IPS DF 6.9 (cell line): ENCODE data around the gene SLC35A2.
"Not testable (repeated sequence)": the region's sequence is repeated elsewhere in the genome, so short reads cannot be mapped to it uniquely, and the experiment has no call there.

Experiments
- DNase-seq: peaks from one replicate; pipeline ENCODE4 v3.0.0-alpha.2; 2013; ENCODE audit warnings: low read depth, low spot score
- H3K27ac ChIP-seq: one replicate; pipeline ENCODE4 v1.5.1; 2013; ENCODE audit warnings: low read length, control low read depth
- H3K27me3 ChIP-seq: 2 replicates; pipeline ENCODE4 v1.6.1; 2013; ENCODE audit warnings: mild to moderate bottlenecking, low read length; ENCODE audit not compliant: control insufficient read depth, insufficient read depth
- H3K36me3 ChIP-seq: 2 replicates; pipeline ENCODE4 v1.6.1; 2013; ENCODE audit warnings: low read length; ENCODE audit not compliant: control insufficient read depth, insufficient read depth
- H3K4me1 ChIP-seq: 2 replicates; pipeline ENCODE4 v1.6.1; 2013; ENCODE audit warnings: low read length; ENCODE audit not compliant: control insufficient read depth, insufficient read depth
- H3K4me3 ChIP-seq: 2 replicates; pipeline ENCODE4 v1.5.1; 2013; ENCODE audit warnings: mild to moderate bottlenecking, low read length
- H3K9me3 ChIP-seq: 2 replicates; pipeline ENCODE4 v1.6.1; 2013; ENCODE audit warnings: low read length, inconsistent platforms; ENCODE audit not compliant: control insufficient read depth, insufficient read depth
- WGBS: extraction: QIAGEN DNeasy Blood & Tissue Kit; methylation state at CpG from one replicate; pipeline ENCODE4 v1.1.7; 2013; ENCODE audit warnings: mixed read lengths, missing lambda C conversion rate; ENCODE audit not compliant: insufficient read length, insufficient coverage; 5-methylcytosine and 5-hydroxymethylcytosine counted together

The SLC35A2 gene

GRCh38 chrX:48891402-48892288 lies 19.8 kb downstream of the SLC35A2 start:
- Histone ChIP-seq H3K9me3 (no peaks in the 10 kb centered on the region), H3K36me3 (no peaks in the 10 kb centered on the region), H3K4me1 (no peaks in the 10 kb centered on the region; the same call in 1 of the 2 replicates), H3K27me3 (no peaks in the 10 kb centered on the region), H3K27ac (no peak overlapping the region), H3K4me3 (peak overlapping the region; percentile 66; the same call in 1 of the 2 replicates)
- DNase-seq, result no peak
- no CpG with 5 or more reads among the region's 68 CpGs for WGBS

GRCh38 chrX:48890934-48891401 lies 20.5 kb downstream of the SLC35A2 start:
- DNase-seq, result no peak
- H3K27me3 ChIP-seq, result no peaks in the 10 kb centered on the region
- no CpG with 5 or more reads among the region's 35 CpGs for WGBS
- H3K9me3 ChIP-seq, result no peaks in the 10 kb centered on the region
- H3K27ac ChIP-seq, result no peak overlapping the region
- no peaks in the 10 kb centered on the region for H3K36me3 ChIP-seq
- peak overlapping the region; percentile 66; the same call in 1 of the 2 replicates for H3K4me3 ChIP-seq
- no peaks in the 10 kb centered on the region; the same call in 1 of the 2 replicates for H3K4me1 ChIP-seq

GRCh38 chrX:48890296-48890925 lies 21.0 kb downstream of the SLC35A2 start:
- Histone ChIP-seq H3K36me3 (no peaks in the 10 kb centered on the region), H3K4me1 (no peaks in the 10 kb centered on the region; the same call in 1 of the 2 replicates), H3K9me3 (no peaks in the 10 kb centered on the region), H3K4me3 (no peak overlapping the region; the same call in 1 of the 2 replicates), H3K27me3 (no peaks in the 10 kb centered on the region), H3K27ac (no peak overlapping the region)
- no CpG with 5 or more reads among the region's 15 CpGs for WGBS
- no peak for DNase-seq

GRCh38 chrX:48886586-48886985 lies 24.9 kb downstream of the SLC35A2 start:
- H3K36me3 ChIP-seq, H3K27ac ChIP-seq, H3K4me3 ChIP-seq, DNase-seq, H3K27me3 ChIP-seq, H3K9me3 ChIP-seq, H3K4me1 ChIP-seq: not testable (repeated sequence)
- WGBS, result no CpG with 5 or more reads among the region's 5 CpGs

- no CpG with 5 or more reads among the region's 10 CpGs for WGBS
- no peaks in the 10 kb centered on the region for H3K27me3 ChIP-seq
- no peaks in the 10 kb centered on the region for H3K4me1 ChIP-seq
- H3K9me3 ChIP-seq, result no peaks in the 10 kb centered on the region
- no peaks in the 10 kb centered on the region for H3K36me3 ChIP-seq
- no peak for DNase-seq
- H3K27ac ChIP-seq, result no peak overlapping the region
- no peak overlapping the region for H3K4me3 ChIP-seq
Observed at GRCh38 chrX:48883729-48884128, 27.7 kb downstream of the SLC35A2 start.

GRCh38 chrX:48876944-48877343 lies 34.5 kb downstream of the SLC35A2 start:
- not testable (repeated sequence) for H3K27ac ChIP-seq
- no CpG with 5 or more reads among the region's 4 CpGs for WGBS

GRCh38 chrX:48872017-48872416 lies 39.4 kb downstream of the SLC35A2 start:
- no CpG with 5 or more reads among the region's 2 CpGs for WGBS
- not testable (repeated sequence) for H3K9me3 ChIP-seq

More at GRCh38 chrX:48876944-48877343, 34.5 kb downstream of the SLC35A2 start:
- DNase-seq, H3K27me3 ChIP-seq, H3K9me3 ChIP-seq, H3K4me3 ChIP-seq, H3K36me3 ChIP-seq, H3K4me1 ChIP-seq: not testable (repeated sequence)

GRCh38 chrX:48864210-48864609 lies 47.2 kb downstream of the SLC35A2 start:
- no peak overlapping the region for H3K4me3 ChIP-seq
- no peaks in the 10 kb centered on the region for H3K27me3 ChIP-seq
- DNase-seq, result no peak
- H3K27ac ChIP-seq, result no peak overlapping the region
- H3K36me3 ChIP-seq, result no peaks in the 10 kb centered on the region
- H3K9me3 ChIP-seq, result no peaks in the 10 kb centered on the region
- WGBS, result no CpG with 5 or more reads among the region's 4 CpGs
- H3K4me1 ChIP-seq, result no peaks in the 10 kb centered on the region

More at GRCh38 chrX:48872017-48872416, 39.4 kb downstream of the SLC35A2 start:
- H3K4me1 ChIP-seq, DNase-seq, H3K4me3 ChIP-seq, H3K27ac ChIP-seq, H3K27me3 ChIP-seq, H3K36me3 ChIP-seq: not testable (repeated sequence)

GRCh38 chrX:48854898-48855297 lies 56.5 kb downstream of the SLC35A2 start:
- Histone ChIP-seq H3K27me3 (no peaks in the 10 kb centered on the region), H3K27ac (no peak overlapping the region), H3K9me3 (no peaks in the 10 kb centered on the region), H3K4me1 (no peaks in the 10 kb centered on the region), H3K36me3 (no peaks in the 10 kb centered on the region), H3K4me3 (no peak overlapping the region)
- WGBS, result no CpG with 5 or more reads among the region's 5 CpGs
- DNase-seq, result no peak

GRCh38 chrX:48854121-48854804 lies 57.2 kb downstream of the SLC35A2 start:
- not testable (repeated sequence) for H3K9me3 ChIP-seq, H3K4me1 ChIP-seq, H3K27me3 ChIP-seq, H3K27ac ChIP-seq, H3K36me3 ChIP-seq, DNase-seq, H3K4me3 ChIP-seq
- WGBS, result no CpG with 5 or more reads among the region's 12 CpGs
